ENCODE measurements around the gene LRRN4.

DNA sequence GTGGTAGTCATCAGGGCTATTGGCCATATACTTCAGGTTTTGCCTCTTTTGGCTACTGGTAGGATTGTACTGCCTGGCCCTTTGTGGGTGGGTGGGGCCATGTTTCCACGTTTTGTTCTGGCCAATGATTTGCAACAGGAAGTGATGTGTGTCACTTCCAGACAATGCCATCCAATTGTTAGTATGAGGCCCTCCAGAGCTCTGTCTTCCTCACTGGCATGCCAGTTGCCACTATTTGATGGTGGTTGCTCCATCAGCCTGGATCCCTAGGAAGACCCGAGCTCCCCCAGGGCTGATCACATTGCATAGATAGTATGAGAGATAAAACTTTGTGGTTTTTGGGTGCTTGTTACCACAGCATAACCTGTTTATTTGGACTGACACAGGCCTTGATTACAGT is 7.7 kb upstream of the LRRN4 start:
- TF ChIP-seq MXI1 (IDR thresholded peaks at IDR 0.05; ENCODE audit: borderline replicate concordance, low read depth, low read length) (no peak), RFX5 (IDR thresholded peaks at IDR 0.05; ENCODE audit: low read depth, low read length) (no peak), NFE2L2 (IDR thresholded peaks at IDR 0.05; ENCODE audit: low read depth, low read length) (no peak)
- TF ChIP-seq, protein P1, sequence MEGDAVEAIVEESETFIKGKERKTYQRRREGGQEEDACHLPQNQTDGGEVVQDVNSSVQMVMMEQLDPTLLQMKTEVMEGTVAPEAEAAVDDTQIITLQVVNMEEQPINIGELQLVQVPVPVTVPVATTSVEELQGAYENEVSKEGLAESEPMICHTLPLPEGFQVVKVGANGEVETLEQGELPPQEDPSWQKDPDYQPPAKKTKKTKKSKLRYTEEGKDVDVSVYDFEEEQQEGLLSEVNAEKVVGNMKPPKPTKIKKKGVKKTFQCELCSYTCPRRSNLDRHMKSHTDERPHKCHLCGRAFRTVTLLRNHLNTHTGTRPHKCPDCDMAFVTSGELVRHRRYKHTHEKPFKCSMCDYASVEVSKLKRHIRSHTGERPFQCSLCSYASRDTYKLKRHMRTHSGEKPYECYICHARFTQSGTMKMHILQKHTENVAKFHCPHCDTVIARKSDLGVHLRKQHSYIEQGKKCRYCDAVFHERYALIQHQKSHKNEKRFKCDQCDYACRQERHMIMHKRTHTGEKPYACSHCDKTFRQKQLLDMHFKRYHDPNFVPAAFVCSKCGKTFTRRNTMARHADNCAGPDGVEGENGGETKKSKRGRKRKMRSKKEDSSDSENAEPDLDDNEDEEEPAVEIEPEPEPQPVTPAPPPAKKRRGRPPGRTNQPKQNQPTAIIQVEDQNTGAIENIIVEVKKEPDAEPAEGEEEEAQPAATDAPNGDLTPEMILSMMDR (conservative IDR thresholded peaks at IDR 0.05; ENCODE audit: low read depth, low read length) = no peak

Measured in IMR-90 (cell line).